HG02884 (cell line): ENCODE measurements around the gene FOXP1.
"Not testable (repeated sequence)": the region's sequence is repeated elsewhere in the genome, so short reads cannot be mapped to it uniquely, and the experiment has no call there.

Experiments used
- ATAC-seq: cut with Tn5 transposase; IDR thresholded peaks from one replicate; pipeline ENCODE4 v1.9.1; 2021; ENCODE audit warnings: mild to moderate bottlenecking, moderate library complexity; ENCODE audit not compliant: unreplicated experiment

FOXP1 gene

GRCh38 chr3:70977712-70978111, 605.8 kb downstream of the FOXP1 start:
- ATAC-seq = no peak

GRCh38 chr3:70975981-70976380, 607.5 kb downstream of the FOXP1 start:
- not testable (repeated sequence) for ATAC-seq

- ATAC-seq = no peak
Measured at GRCh38 chr3:70974747-70975146, 608.8 kb downstream of the FOXP1 start.

- ATAC-seq = no peak
Measured at GRCh38 chr3:70973558-70973957, 610.0 kb downstream of the FOXP1 start.

GRCh38 chr3:70972855-70973254, 610.7 kb downstream of the FOXP1 start:
- ATAC-seq = no peak

GRCh38 chr3:70970952-70971351, 612.6 kb downstream of the FOXP1 start:
- no peak for ATAC-seq

GRCh38 chr3:70970171-70970570, 613.4 kb downstream of the FOXP1 start:
- no peak for ATAC-seq

- no peak for ATAC-seq
Measured at GRCh38 chr3:70963431-70964275, 619.9 kb downstream of the FOXP1 start.

- ATAC-seq = no peak
Measured at GRCh38 chr3:70959506-70960291, 623.8 kb downstream of the FOXP1 start.

GRCh38 chr3:70952033-70952747, 631.3 kb downstream of the FOXP1 start:
- no peak for ATAC-seq

- no peak for ATAC-seq
Measured at GRCh38 chr3:70951316-70951715, 632.2 kb downstream of the FOXP1 start.

GRCh38 chr3:70947579-70947978, 635.9 kb downstream of the FOXP1 start:
- ATAC-seq = no peak

GRCh38 chr3:70943886-70944285, 639.6 kb downstream of the FOXP1 start:
- no peak for ATAC-seq

- ATAC-seq = no peak
Measured at GRCh38 chr3:70933105-70933810, 650.3 kb downstream of the FOXP1 start.

- no peak for ATAC-seq
Measured at GRCh38 chr3:70930066-70930465, 653.5 kb downstream of the FOXP1 start.

- ATAC-seq = no peak
Measured at GRCh38 chr3:70927239-70927638, 656.3 kb downstream of the FOXP1 start.

- no peak for ATAC-seq
Measured at GRCh38 chr3:70926835-70927234, 656.7 kb downstream of the FOXP1 start.

- ATAC-seq = no peak
Measured at GRCh38 chr3:70919661-70920060, 663.9 kb downstream of the FOXP1 start.

GRCh38 chr3:70919091-70919490, 664.4 kb downstream of the FOXP1 start:
- no peak for ATAC-seq

GRCh38 chr3:70916375-70917055, 667.0 kb downstream of the FOXP1 start:
- no peak for ATAC-seq
